Common myeloid progenitor, CD34-positive (primary cell): Measurements from ENCODE around the gene PLEKHM2. TPM values are rescaled to one million over a fixed set of nuclear protein-coding genes. Genes with fewer than 3 reads are reported as not detected.
A peak's percentile ranks its signal among the peaks of the same experiment; 100 is the strongest.

Experiments
- CTCF ChIA-PET: fragments of 350-600 bp; sonication (Branson Sonifier 250); formaldehyde crosslinking; loops from one replicate; lab custom pipeline; 2021; ENCODE audit warnings: antibody characterized with exemption; lab: Charles Lee
- POLR2A ChIA-PET: fragments of 350-600 bp; sonication (Branson Sonifier 250); formaldehyde crosslinking; loops from one replicate; lab custom pipeline; 2021; ENCODE audit warnings: antibody characterized with exemption; lab: Charles Lee
- DNase-seq, 3 donors: peaks; one replicate each; pipeline versions ENCODE4 v3.0.0 to v3.0.0-alpha.2; 2013
- H3K27ac ChIP-seq, 2 experiments: 1 replicate in 1 of 2; 2 replicates in 1 of 2; pipeline ENCODE4 v1.7.0; 2013; ENCODE audit warnings: inconsistent platforms in 2 of 2, low read length in 2 of 2, mild to moderate bottlenecking in 2 of 2, low read depth in 1 of 2, moderate library complexity in 1 of 2; ENCODE audit not compliant: severe bottlenecking in 2 of 2, insufficient read depth in 1 of 2, poor library complexity in 1 of 2
- H3K27me3 ChIP-seq, 5 experiments: replicated peaks in 2 of 5; 1 replicate in 3 of 5; 2 replicates in 2 of 5; pipeline versions ENCODE4 v1.6.1 to v1.7.0; 2013; ENCODE audit warnings: low read length in 4 of 5, mild to moderate bottlenecking in 2 of 5, moderate library complexity in 2 of 5, inconsistent platforms in 1 of 5; ENCODE audit not compliant: insufficient read depth in 5 of 5, control insufficient read depth in 4 of 5
- H3K36me3 ChIP-seq, 4 experiments: 1 replicate in 2 of 4; 2 replicates in 2 of 4; pipeline versions ENCODE4 v1.6.1 to v1.7.0; 2013; ENCODE audit warnings: low read length in 3 of 4, control low read depth in 1 of 4, mild to moderate bottlenecking in 1 of 4; ENCODE audit not compliant: control insufficient read depth in 4 of 4, insufficient read depth in 4 of 4
- H3K4me1 ChIP-seq, 4 experiments: 1 replicate in 3 of 4; 2 replicates in 1 of 4; pipeline versions ENCODE4 v1.6.1 to v1.7.1; 2013; ENCODE audit warnings: low read length in 3 of 4, mild to moderate bottlenecking in 3 of 4, control low read depth in 1 of 4, inconsistent platforms in 1 of 4, moderate library complexity in 1 of 4; ENCODE audit not compliant: control insufficient read depth in 4 of 4, insufficient read depth in 4 of 4; ENCODE audit errors: control extremely low read depth in 1 of 4
- H3K4me3 ChIP-seq, 7 experiments: 1 replicate in 4 of 7; 2 replicates in 3 of 7; pipeline versions ENCODE4 v1.5.1 to v1.7.0; 2013; ENCODE audit warnings: mild to moderate bottlenecking in 7 of 7, low read length in 6 of 7, moderate library complexity in 6 of 7, inconsistent platforms in 2 of 7, low read depth in 2 of 7, control low read depth in 1 of 7; ENCODE audit not compliant: insufficient read depth in 4 of 7, control insufficient read depth in 1 of 7; ENCODE audit errors: extremely low read depth in 1 of 7
- H3K9me3 ChIP-seq, 5 experiments: 1 replicate in 4 of 5; 2 replicates in 1 of 5; pipeline versions ENCODE4 v1.6.1 to v1.7.1; 2013; ENCODE audit warnings: low read length in 4 of 5, mild to moderate bottlenecking in 2 of 5, inconsistent platforms in 1 of 5, low read depth in 1 of 5, moderate library complexity in 1 of 5; ENCODE audit not compliant: control insufficient read depth in 4 of 5, insufficient read depth in 2 of 5; ENCODE audit errors: control extremely low read depth in 1 of 5
- WGBS: methylation state at CpG from one replicate; pipeline ENCODE4 v1.1.5; 2013; ENCODE audit not compliant: insufficient coverage; 5-methylcytosine and 5-hydroxymethylcytosine counted together
- polyA plus RNA-seq: library from polyadenylated mRNA; unstranded; fragments of 120-200 nt; gene quantifications from one replicate; pipeline ENCODE4 v1.2.1, GENCODE V29; 2013

PLEKHM2 gene
- 29.9 TPM for polyA plus RNA-seq

GRCh38 chr1:15684042-15684461 is at the start of gene PLEKHM2:
TSS of gene PLEKHM2 (plus strand) at chr1:15684320. CDS start at chr1:15684559, 239 bp downstream.
- no peaks in the 10 kb centered on the region for H3K27me3 ChIP-seq
- H3K4me3 ChIP-seq, result peak within 1 kb of the TSS; percentile 50 to 90 (median 82)
- 0% methylated on average over 50 of the region's 52 CpGs for WGBS
- DNase-seq, result peak; percentile 44 to 74 (median 68)
- peak within 1 kb of the TSS; percentile 96 to 99 for H3K27ac ChIP-seq
- peaks cover 0 to 5% (median 0%) of the 10 kb centered on the region in 4 experiments for H3K36me3 ChIP-seq
- H3K9me3 ChIP-seq, result no peaks in the 10 kb centered on the region
- CTCF ChIA-PET, result interaction anchor here (1.0 to 1.4 kb wide), 2 partner anchors 10 to 13 kb away, joined by 5 read pairs; no protein-coding TSS in a partner anchor
- POLR2A ChIA-PET, result interaction anchor here (1.2 to 1.3 kb wide), 2 partner anchors 13 to 28 kb away, joined by 3 read pairs; no protein-coding TSS in a partner anchor
- H3K4me1 ChIP-seq, result peaks cover 8 to 23% (median 15%) of the 10 kb centered on the region in 4 experiments

- 90% methylated on average over 3 of the region's 4 CpGs for WGBS
- no peak for DNase-seq
- Histone ChIP-seq H3K9me3 (no peaks in the 10 kb centered on the region), H3K36me3 (peaks cover 23 to 80% (median 46%) of the 10 kb centered on the region in 4 experiments), H3K27me3 (no peaks in the 10 kb centered on the region), H3K4me1 (no peaks in the 10 kb centered on the region), H3K27ac (no peak overlapping the region), H3K4me3 (no peak overlapping the region)
- CTCF ChIA-PET, result interaction anchor here (0.7 to 1.4 kb wide), 3 partner anchors 9 to 40 kb away, joined by 3 to 5 read pairs (median 3); no protein-coding TSS in a partner anchor
- POLR2A ChIA-PET, result interaction anchor here (0.6 to 0.8 kb wide), 2 partner anchors 21 to 96 kb away, joined by 3 to 6 read pairs; no protein-coding TSS in a partner anchor
Measured at GRCh38 chr1:15636436-15636835, 47.7 kb upstream of the PLEKHM2 start.

- H3K9me3 ChIP-seq, result no peaks in the 10 kb centered on the region
- no peaks in the 10 kb centered on the region for H3K27me3 ChIP-seq
- peaks cover 21 to 77% (median 50%) of the 10 kb centered on the region in 4 experiments for H3K36me3 ChIP-seq
- ChIA-PET CTCF (no interaction called here), POLR2A (no interaction called here)
- DNase-seq, result no peak
- no peaks in the 10 kb centered on the region for H3K4me1 ChIP-seq
- H3K27ac ChIP-seq, result no peak overlapping the region
- WGBS, result 100% methylated on average over 2 of the region's 4 CpGs
- H3K4me3 ChIP-seq, result no peak overlapping the region
Measured at GRCh38 chr1:15637826-15638225, 46.3 kb upstream of the PLEKHM2 start.

- Histone ChIP-seq H3K4me3 (no peak overlapping the region), H3K27ac (no peak overlapping the region), H3K9me3 (no peaks in the 10 kb centered on the region), H3K4me1 (no peaks in the 10 kb centered on the region), H3K36me3 (peaks cover 29 to 75% (median 50%) of the 10 kb centered on the region in 4 experiments), H3K27me3 (no peaks in the 10 kb centered on the region)
- ChIA-PET CTCF (interaction anchor here (0.9 kb wide), 1 partner anchor 45 kb away, joined by 3 read pairs; no protein-coding TSS in a partner anchor), POLR2A (interaction anchor here (0.6 kb wide), 1 partner anchor 49 kb away, joined by 3 read pairs; no protein-coding TSS in a partner anchor)
- DNase-seq, result no peak
Measured at GRCh38 chr1:15639262-15639661, 44.9 kb upstream of the PLEKHM2 start.

GRCh38 chr1:15639931-15640330 is 44.2 kb upstream of the PLEKHM2 start:
- H3K9me3 ChIP-seq, result no peaks in the 10 kb centered on the region
- ChIA-PET CTCF (interaction anchor here (0.9 kb wide), 1 partner anchor 45 kb away, joined by 3 read pairs; no protein-coding TSS in a partner anchor), POLR2A (no interaction called here)
- peak in 1 of 3 donors; percentile 5 for DNase-seq
- WGBS, result 94% methylated on average over 2 of the region's 4 CpGs
- no peak overlapping the region for H3K4me3 ChIP-seq
- no peaks in the 10 kb centered on the region for H3K27me3 ChIP-seq
- H3K36me3 ChIP-seq, result peaks cover 24 to 72% (median 47%) of the 10 kb centered on the region in 4 experiments
- H3K27ac ChIP-seq, result no peak overlapping the region
- H3K4me1 ChIP-seq, result no peaks in the 10 kb centered on the region

- no peak overlapping the region for H3K4me3 ChIP-seq
- no peaks in the 10 kb centered on the region for H3K4me1 ChIP-seq
- DNase-seq, result no peak
- peaks cover 24 to 72% (median 48%) of the 10 kb centered on the region in 4 experiments for H3K36me3 ChIP-seq
- H3K9me3 ChIP-seq, result no peaks in the 10 kb centered on the region
- H3K27me3 ChIP-seq, result no peaks in the 10 kb centered on the region
- ChIA-PET POLR2A (no interaction called here), CTCF (no interaction called here)
- WGBS, result 90% methylated on average over 3 of the region's 3 CpGs
- H3K27ac ChIP-seq, result no peak overlapping the region
Measured at GRCh38 chr1:15640667-15641066, 43.5 kb upstream of the PLEKHM2 start.

GRCh38 chr1:15649937-15650336 is 34.2 kb upstream of the PLEKHM2 start:
- Histone ChIP-seq H3K4me1 (no peaks in the 10 kb centered on the region), H3K36me3 (peaks cover 17 to 59% (median 31%) of the 10 kb centered on the region in 4 experiments), H3K27me3 (no peaks in the 10 kb centered on the region), H3K27ac (no peak overlapping the region), H3K4me3 (no peak overlapping the region), H3K9me3 (no peaks in the 10 kb centered on the region)
- ChIA-PET POLR2A (no interaction called here), CTCF (interaction anchor here (1.1 kb wide), 1 partner anchor 30 kb away, joined by 3 read pairs; no protein-coding TSS in a partner anchor)
- no CpG with 5 or more reads among the region's 1 CpG for WGBS
- no peak for DNase-seq
